HL-60/S4 treated with phorbol 12-myristate 13-acetate at 8.2 ng/mL for 4 days and 3 days (cell line): ENCODE results near the gene OR6B1.

Source experiments
- in situ Hi-C: fragments of 300-500 bp; cut with MboI; formaldehyde crosslinking; loops from 2 replicates; pipeline ENCODE4 v1.15.0; 2022; ENCODE audit warnings: low sequenced_read_pairs

Gene OR6B1

DNA sequence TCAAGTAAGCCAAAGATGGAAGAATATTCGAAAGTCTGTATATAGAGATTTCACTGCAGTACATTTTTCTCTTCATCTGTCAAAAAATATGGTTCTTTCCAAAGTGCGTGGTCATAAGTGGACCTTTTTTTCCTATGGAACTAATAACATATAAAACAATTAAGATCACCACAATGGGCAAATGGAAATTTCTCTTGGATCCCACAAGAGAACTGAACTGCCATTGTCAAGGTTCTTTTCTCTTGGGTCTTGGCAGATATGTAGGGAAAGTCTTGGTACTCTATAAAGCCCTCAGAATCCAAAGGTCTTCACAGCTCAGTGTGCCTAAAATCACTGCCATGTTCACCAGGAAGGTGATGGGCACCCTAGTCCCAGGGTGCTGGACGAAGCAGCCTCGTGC is at the start of gene OR6B1:
Gene OR6B1 (plus strand): TSS at position 301 of the 400 bp plus-strand sequence. CDS start 3,677 bp downstream, outside the sequence.
- in situ Hi-C loops, result no loop called here

DNA sequence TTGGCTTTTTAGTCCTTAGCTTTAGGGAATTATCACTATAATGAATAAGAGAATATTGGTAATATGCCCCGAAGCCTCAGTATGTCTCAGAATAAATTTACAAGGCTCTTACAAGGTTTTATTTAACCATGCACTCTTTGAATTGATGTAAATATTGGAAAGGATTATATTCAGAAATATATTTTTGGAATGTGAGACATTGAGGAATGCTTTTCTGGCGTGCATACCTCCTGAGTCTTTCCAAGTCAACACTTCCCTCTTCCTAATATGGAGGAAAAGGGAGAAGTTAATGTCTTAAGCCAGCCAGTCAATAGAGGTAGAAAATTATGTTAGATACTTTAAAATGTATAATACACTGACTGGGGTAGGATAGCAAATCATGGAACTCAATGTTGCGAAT is 46.7 kb upstream of the OR6B1 start:
- in situ Hi-C loops, result no loop called here

DNA sequence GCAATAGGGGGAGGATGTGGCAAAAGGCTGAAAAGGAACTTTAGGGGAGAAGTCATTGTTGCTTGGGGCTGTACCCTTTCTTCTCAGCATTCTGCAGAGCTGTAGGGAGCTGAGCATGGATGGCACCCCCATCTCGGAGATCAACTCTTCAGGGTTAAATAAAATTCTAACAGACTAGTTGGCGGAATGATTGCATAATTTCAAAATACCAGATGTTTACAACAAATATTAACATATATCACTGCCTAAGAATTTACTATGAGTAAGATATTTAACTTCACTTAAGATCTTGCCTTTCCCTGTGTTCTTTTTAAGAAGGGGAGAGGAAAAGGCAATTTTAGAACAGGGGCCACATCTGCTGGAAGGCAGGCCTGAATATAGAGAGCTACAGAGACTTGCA is 46.0 kb upstream of the OR6B1 start:
- in situ Hi-C loops, result no loop called here

DNA sequence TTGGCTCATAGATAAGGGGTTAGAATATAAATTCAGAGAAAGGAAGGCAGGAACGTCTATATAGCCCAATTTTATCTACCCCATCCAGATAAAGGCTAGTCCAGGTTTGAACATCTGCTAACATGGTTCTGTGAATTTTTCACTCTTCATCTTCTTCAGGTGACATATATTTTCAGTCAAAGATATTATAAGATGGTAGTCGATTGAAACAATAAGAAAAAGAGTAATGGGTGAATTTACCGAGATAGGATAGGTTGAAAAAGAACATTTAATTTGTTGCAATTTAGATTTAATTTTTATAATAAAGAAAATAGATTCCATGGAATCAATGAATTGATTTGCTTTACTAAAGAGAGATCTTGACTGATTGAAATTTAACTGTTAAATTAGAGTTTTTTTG is 45.6 kb upstream of the OR6B1 start, which contains the start of gene OR2F1:
Gene OR2F1 (plus strand): TSS at position 301 of the 400 bp plus-strand sequence. CDS start 5,127 bp downstream, outside the sequence.
- in situ Hi-C loops, result no loop called here

DNA sequence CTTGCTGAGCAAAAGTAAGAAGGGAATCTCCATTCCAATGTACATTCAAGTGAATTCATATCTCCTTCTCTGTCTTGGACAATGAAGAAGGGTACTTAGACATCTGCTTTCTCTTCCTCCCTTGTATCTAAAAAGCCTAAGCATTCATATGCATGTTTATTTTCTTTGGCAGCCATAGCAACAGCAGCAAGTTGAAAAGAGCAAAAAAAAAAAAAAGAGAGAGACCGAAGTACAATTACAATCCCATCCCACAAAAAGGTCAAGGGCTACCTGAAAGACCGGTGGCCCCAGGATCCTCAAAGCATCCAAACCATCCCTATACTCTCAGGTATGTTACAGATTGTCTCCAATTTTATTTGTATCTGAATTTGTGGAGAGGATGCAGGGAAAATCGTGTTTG is 41.3 kb upstream of the OR6B1 start:
- in situ Hi-C loops, result no loop called here

DNA sequence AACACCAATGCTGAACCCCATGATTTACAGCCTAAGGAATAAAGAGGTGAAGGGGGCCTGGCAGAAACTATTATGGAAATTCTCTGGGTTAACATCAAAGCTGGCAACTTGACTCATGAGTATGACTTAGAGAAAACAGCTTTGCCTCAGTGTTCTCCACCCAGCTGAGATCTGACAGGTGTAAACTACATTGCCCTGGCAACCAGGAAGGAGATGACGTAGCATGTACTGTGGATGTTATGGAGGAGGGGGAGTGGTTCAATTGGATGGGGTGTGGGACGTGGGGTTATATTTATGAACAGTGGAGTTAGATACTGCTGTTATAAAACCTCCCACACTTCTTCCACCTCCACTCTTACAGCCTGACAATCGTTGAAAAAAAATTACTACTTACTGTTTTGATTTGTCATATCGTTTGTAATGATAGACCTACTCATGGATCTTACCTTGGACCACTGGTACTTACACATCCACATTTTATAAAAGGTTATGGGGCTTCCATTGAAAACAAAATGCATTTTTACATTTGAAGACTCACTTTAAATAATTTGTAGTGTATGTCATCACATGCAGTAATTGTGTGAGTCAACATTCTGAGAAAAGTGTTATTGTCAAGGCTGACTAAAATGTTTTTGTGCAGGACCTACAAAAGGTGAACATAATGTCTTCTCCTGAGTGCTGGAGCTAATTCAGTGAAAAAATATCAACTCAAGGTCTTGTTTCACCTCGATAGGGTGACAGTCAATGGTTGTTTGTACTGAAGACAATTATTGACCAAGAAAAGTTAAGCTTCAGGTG is 39.1 kb upstream of the OR6B1 start:
- in situ Hi-C loops, result no loop called here

DNA sequence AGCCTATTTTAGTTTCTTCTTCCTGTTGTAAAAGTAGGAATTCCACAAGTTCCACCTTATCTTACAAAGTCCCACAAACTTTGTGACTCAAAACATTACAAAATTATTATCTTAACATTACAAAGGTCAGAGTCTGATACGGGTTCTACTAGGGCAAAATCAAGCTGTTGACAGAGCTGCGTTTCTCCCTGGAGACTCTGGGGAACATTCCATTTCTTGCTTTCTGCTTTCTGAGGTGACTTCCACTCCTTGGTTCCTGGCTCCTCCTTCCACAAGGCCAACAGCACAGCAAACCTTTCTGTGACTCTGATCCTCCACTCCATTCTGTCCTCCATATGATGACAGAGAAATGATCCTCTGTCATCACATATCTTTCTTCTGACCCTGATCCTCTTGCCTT is 34.8 kb upstream of the OR6B1 start:
- in situ Hi-C loops, result no loop called here

DNA sequence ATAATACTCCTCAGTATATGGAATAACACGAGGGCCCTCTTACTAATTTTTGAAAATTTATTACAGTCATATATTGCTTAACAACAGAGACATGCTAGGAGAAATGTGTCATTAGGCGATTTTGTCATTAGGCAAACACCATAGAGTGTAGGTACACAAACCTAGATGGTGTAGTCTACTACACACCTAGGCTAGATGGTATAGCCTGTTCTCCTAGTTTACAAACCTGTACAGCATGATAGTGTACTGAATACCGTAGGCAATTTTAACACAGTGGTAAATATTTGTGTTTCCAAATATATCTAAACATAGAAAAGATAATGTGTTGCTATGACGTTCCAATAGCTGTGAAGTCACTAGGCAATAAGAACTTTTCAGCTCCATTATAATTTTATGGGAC is 32.7 kb upstream of the OR6B1 start:
- in situ Hi-C loops, result no loop called here

DNA sequence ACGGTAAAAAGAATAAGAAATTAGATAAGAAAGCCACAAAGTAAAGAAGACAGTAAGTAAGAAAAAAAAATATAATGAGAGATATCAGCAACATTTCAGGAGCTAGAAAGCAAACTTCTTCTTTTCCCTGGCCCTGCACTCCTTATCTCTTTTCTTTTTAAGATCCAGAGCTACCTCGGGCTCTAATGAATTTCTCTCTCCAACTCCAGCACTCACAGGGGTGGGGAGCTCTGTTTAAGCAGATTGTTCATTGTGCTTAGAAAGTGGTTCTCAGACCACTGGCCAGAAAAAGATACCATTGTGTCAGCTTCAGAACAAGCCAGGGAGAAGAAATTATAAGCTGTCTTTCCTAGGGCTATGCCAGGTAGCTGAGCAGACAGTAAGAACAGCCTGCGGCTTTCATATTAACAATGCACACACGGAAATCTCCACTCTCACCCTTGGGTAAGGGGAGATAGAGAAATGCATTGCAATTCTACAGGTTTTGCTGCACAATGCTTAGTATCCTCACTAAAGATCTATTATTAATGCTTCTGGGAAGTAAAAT is 26.2 kb upstream of the OR6B1 start:
- in situ Hi-C loops, result no loop called here

DNA sequence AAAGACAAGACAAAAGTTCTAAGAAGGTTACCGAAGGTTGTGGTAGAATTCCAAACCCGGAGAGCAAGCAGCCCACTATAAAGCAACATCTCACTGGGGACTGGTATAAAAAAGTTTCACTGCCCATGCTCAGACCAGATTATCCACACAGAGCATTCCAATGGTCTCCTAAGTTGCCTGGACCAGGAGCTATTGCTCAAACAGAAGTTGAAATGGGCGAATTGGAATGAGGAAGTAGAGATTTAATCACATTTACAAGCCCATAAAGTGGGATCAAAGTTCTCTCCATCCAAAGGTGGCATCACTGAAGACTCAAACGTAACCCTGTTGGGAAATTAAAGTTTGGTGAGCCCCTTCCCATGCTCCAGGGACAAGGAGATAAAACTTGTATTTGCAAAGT is 25.7 kb upstream of the OR6B1 start:
- in situ Hi-C loops, result no loop called here

DNA sequence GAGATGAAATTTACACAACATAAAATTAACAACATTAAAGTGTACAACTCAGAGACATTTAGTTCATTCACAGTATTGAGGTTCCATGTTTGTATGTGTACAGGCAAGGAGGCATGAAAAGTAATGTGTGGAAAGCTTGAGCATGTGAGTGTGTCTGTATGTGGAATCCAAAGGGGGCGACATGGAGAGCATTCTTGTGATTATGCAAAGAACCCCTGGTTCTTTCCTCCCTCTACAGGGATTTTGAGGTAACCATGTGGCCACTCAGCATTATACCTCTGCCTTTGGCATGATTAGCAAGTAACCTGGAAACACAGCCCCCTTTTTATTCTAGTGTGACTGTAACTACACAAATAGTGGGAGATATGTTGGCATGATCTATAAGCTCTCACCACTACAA is 24.5 kb upstream of the OR6B1 start:
- in situ Hi-C loops, result no loop called here

DNA sequence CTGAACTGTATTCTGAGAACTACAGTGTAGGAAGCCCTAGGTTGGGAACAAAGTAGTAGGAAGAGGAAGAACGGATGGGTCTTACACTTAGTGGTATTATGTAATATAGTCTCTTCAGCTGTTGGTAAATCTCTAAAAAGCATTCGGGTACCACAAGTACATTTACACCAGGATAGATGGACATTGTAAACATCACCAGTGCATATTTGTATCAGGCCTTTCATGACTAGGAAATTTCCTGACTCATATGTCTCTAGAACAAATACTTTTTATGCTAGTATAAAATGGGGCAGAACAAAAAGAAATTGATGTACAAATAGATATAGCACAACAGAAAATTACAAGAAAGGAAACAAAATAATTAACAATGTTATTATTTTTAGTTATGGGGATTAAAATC is 21.5 kb upstream of the OR6B1 start:
- in situ Hi-C loops, result no loop called here

DNA sequence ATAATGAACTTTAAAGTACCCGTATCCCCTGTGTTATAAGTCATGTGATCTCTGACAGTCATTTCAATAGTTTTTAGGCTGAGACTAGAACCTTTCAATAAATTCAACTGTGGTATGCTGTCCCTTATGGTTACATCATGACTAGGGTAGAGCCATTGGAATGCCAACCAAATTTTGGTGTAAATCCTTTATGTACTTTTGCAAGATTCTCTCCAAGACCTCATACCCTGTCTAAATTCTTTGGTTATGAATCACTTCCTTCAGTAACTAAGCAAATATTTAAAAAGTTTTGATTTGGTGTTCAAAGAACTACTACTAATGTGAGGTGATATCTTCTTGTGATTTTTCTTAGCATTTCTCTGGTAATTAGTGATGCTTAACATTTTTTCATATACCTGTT is 20.8 kb upstream of the OR6B1 start:
- in situ Hi-C loops, result no loop called here

DNA sequence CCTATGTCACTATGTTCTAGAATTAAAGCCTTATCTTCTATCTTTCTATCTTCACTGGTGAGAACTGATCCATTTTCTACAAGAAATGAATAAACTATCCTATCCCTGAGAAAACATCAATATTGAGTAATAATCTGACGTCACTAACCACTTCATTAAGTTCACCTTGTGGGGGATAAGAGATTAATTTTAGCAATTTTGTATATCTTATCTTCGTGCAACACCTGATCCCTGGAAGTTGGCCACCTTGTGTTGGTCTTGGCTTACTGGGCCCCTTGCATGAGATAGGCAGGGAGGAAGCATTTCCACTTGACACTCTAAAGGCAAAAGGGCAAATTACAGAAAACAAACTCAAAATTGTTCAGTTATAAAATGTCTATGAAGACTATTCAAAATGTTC is 20.1 kb upstream of the OR6B1 start:
- in situ Hi-C loops, result no loop called here

DNA sequence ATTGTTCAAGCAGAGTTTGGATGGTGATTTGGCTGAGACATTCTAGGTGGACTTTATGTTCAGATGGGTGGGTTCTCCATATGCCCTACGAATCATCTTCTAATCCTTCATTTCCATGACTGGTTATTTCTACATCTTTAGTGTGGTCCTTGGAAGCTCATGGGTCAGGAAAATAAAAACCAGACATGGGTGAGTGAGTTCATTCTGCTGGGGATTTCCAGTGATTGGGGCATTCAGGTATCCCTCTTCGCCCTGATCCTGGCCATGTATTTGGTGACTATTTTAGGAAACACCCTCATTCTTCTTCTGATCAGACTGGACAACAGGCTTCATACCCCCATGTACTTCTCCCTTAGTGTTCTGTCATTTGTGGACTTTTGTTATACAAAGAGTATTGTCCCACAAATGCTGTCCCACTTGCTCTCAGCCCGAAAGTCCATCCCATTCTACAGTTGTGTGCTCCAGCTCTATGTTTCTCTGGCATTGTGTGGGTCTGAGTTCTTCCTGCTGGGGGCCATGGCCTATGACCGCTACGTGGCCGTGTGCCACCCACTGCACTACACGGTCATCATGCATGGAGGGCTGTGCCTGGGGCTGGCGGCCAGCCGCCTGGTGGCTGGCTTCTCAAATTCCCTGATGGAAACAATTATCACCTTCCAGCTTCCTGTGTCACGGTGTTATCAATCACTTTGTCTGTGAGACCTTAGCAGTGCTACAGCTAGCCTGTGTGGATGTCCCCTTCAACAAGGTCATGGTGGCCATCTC is 19.2 kb upstream of the OR6B1 start:
- in situ Hi-C loops, result no loop called here

DNA sequence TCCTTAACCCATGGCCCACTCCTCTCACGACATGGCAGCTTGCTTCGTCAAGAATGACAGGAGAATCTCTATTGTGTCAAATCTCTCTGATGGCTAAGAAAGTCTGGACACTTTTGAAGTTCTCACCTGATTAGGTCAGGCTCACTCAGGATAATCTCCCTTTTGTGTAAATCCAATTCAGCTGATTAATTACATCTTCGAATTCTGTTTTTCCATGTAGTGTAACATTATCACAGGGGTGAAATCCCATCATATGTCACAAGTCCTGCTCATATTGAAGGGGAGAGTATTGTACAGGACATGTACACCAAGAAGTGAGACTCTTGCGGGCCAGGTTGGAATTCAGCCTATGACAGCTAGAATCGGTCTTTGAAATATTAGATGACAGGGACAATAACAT is 16.2 kb upstream of the OR6B1 start:
- in situ Hi-C loops, result no loop called here

DNA sequence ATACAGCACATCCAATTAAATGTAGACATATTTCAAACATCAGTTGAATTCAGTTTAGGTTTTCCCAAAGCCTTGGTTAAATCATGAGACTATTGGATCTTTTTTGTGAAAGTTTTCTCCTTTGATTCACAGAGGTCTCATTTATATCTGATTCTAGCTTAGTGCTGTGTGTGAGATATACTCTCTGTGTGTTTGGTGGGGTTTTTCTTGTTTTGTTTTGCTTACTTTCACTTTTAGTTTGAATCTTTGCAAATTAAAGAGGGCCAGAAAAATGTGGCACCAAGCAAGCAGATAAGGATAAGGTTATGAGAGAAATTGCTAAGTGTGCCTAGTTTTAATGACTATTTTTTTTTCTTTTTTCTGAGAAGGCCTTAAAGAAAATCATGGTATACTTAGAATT is 12.6 kb upstream of the OR6B1 start:
- in situ Hi-C loops, result no loop called here

DNA sequence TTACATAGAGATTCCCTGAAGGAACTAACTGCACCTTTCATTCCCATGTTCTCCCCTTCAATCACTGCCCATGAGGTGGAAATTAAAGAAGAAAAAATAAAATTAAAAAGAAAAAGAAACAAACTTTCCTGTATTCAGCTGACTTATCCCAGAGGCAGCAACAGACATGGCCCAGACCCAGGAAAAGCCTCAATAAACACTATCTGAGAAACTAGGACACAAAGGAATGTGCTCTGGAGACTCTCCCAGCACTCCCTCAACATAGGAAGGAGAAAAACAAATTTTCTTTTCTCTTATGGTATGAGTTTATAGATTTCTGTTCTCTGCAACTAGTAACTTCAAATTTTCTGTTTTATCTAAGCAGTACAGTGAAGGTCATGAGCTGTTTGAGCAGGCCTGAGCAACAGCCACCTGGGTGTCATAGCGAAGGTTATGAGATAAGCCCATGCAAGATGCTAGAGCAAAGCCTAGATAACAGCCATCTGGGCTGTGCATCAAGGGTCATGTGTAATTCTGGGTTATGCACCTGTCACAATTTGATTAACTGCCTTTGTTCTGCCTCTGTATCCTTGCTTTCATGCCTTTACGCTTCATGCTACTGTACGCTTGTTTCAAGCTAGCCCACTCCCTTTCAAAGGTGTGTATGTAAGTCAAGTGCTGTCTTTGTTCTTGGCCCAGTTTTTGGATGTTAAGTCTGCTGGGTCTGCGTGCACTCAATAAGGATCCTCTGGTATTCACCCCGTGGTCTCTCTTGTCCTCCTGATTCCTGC is 11.0 kb upstream of the OR6B1 start:
- in situ Hi-C loops, result no loop called here

DNA sequence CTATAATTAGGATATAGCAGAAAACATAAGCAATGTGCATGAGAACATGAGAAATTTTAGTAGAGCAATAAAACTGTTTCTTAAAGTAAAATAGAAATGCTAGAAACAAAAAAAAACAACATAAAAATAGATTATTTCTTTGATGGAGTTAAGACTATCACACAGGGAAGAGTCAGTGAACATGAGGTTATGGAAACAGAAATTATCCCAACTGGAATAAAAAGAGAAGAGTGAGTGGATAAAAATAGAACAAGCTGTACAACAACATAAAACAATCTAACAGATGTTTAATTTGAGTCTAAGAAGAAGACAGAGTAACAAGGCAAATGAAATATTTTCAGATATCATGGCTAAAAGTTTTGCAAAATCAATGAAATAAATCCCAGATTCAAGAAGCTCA is 7.5 kb upstream of the OR6B1 start:
- in situ Hi-C loops, result no loop called here

DNA sequence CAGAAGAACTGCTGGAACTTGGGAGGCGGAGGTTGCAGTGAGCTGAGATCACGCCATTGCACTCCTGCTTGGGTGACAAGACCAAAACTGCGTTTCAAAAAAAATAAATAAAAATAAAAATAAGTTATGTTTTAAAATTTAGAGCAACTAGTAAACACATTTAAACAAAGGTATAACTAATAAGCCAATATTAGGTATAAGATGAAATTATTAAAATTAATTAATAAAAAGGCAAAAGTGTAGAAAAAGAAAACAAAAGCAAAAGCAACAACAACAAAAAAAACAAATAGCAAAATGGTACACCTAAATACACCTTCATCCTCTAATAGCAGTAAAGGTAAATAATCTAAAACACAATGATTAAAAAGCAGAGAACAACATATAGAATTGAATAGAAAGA is 6.2 kb upstream of the OR6B1 start:
- in situ Hi-C loops, result no loop called here

DNA sequence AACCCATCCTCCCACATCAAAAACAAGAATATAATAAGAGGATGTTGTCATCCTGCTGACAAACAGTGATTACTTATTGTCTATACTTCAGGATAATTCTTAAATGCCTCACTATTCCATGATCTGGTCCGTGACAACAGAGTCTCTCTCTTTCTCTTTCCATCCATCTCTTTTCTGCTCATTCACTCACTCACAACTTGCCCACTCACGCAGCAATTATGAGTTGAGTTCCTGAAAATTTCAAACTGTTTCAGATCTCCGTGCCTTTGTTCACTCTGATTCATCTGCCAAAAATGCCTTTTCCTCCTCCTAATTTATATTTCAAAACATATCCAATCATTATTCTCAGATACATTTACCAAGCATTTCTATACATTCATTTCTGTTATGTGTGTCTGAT is 1.4 kb downstream of the OR6B1 start:
- in situ Hi-C loops, result no loop called here
